A673 (cell line): ENCODE data around the gene ID1. TPM values are rescaled to one million over a fixed set of nuclear protein-coding genes. Genes with fewer than 3 reads are reported as not detected.

Source experiments
- BruUV-seq: library from RNA; stranded (reverse); fragments of 400-500 nt; replicated peaks from 2 replicates; lab custom pipeline; 2021; lab: Mats Ljungman, UMichigan
- CTCF ChIA-PET: fragments of 300-600 bp; sonication (Branson Sonifier 250); formaldehyde crosslinking; loops from one replicate; lab custom pipeline; 2022; ENCODE audit warnings: antibody characterized with exemption; lab: Charles Lee
- POLR2A ChIA-PET: fragments of 300-600 bp; sonication (Branson Sonifier 250); formaldehyde crosslinking; loops from one replicate; lab custom pipeline; 2022; ENCODE audit warnings: antibody characterized with exemption; ENCODE audit not compliant: low non-redundant PET; lab: Charles Lee
- DNase-seq: peaks from one replicate; pipeline ENCODE4 v3.0.0-alpha.2; 2015; ENCODE audit warnings: low spot score
- H3K27ac ChIP-seq: fragments of 200-600 bp; sonication (generic); 2 replicates; pipeline ENCODE4 v1.5.1; 2016; ENCODE audit warnings: mixed run types, low read depth, mild to moderate bottlenecking, mixed read lengths, antibody characterized with exemption, low read length; ENCODE audit not compliant: poor library complexity, severe bottlenecking
- H3K27me3 ChIP-seq: fragments of 200-600 bp; sonication (generic); replicated peaks from 2 replicates; pipeline ENCODE4 v1.6.1; 2017; ENCODE audit warnings: mixed run types, low read depth, mild to moderate bottlenecking, mixed read lengths, antibody characterized with exemption, low read length; ENCODE audit not compliant: insufficient read depth, poor library complexity
- H3K36me3 ChIP-seq: fragments of 200-600 bp; sonication (generic); 2 replicates; pipeline ENCODE4 v1.6.1; 2016; ENCODE audit warnings: mixed run types, mild to moderate bottlenecking, mixed read lengths, antibody characterized with exemption, low read length; ENCODE audit not compliant: insufficient read depth, poor library complexity, severe bottlenecking
- H3K4me1 ChIP-seq: fragments of 200-600 bp; sonication (generic); 2 replicates; pipeline ENCODE4 v1.6.1; 2017; ENCODE audit warnings: mixed run types, mild to moderate bottlenecking, mixed read lengths, antibody characterized with exemption, low read length; ENCODE audit not compliant: insufficient read depth, poor library complexity, severe bottlenecking
- H3K4me3 ChIP-seq: fragments of 200-600 bp; sonication (generic); 2 replicates; pipeline ENCODE4 v1.5.1; 2016; ENCODE audit warnings: low read depth, mixed run types, mild to moderate bottlenecking, mixed read lengths, low read length; ENCODE audit not compliant: poor library complexity, severe bottlenecking
- H3K9me3 ChIP-seq: fragments of 200-600 bp; sonication (generic); 2 replicates; pipeline ENCODE4 v1.6.1; 2016; ENCODE audit warnings: mixed run types, low read depth, mild to moderate bottlenecking, mixed read lengths, antibody characterized with exemption, low read length; ENCODE audit not compliant: poor library complexity, severe bottlenecking
- CTCF ChIP-seq: fragments of 300-800, 200-600 bp; sonication (generic); conservative IDR thresholded peaks from 2 replicates; pipeline ENCODE4 v1.5.1; 2017; ENCODE audit warnings: low read depth, mild to moderate bottlenecking, antibody characterized with exemption, low read length, moderate library complexity, mixed read lengths
- EZH2 ChIP-seq: fragments of 200-600 bp; sonication (generic); IDR thresholded peaks from 2 replicates; pipeline ENCODE4 v1.6.1; 2017; ENCODE audit warnings: borderline replicate concordance, low read depth, mild to moderate bottlenecking, mixed read lengths, antibody characterized with exemption, low read length; ENCODE audit not compliant: poor library complexity, severe bottlenecking
- intact Hi-C: fragments of 100-400 bp; cut with micrococcal nuclease; formaldehyde crosslinking; loops from one replicate; pipeline ENCODE4 v1.10.0; 2022; ENCODE audit not compliant: unreplicated experiment
- total RNA-seq: library from RNA; stranded (reverse); gene quantifications from 2 replicates; pipeline ENCODE4 v1.2.3, GENCODE V29; 2021

The ID1 gene
- total RNA-seq, 1 experiment from 2014 or later: 39.3 TPM

GRCh38 chr20:31568773-31569162 is 36.3 kb upstream of the ID1 start:
- no TSS peak for BruUV-seq
- Histone ChIP-seq H3K27ac (peak overlapping the region; percentile 28), H3K4me1 (peaks cover 13% of the 10 kb centered on the region), H3K9me3 (no peaks in the 10 kb centered on the region), H3K36me3 (peaks cover 19% of the 10 kb centered on the region), H3K27me3 (no peaks in the 10 kb centered on the region), H3K4me3 (no peak overlapping the region)
- intact Hi-C loops: loop anchor here (1.0 to 2.0 kb wide), 2 partner anchors 44 to 156 kb away; no protein-coding TSS in a partner anchor
- ChIA-PET CTCF (interaction anchor here (1.2 to 5.2 kb wide), 3 partner anchors 36 to 44 kb away, joined by 6 to 72 read pairs (median 6); partner anchors contain the start of gene ID1), POLR2A (interaction anchor here (0.7 kb wide), 1 partner anchor 155 kb away, joined by 3 read pairs; no protein-coding TSS in a partner anchor)
- TF ChIP-seq CTCF: no peak
- TF ChIP-seq EZH2: no peak
- no peak for DNase-seq

GRCh38 chr20:31569163-31570020 is 35.7 kb upstream of the ID1 start:
- H3K27ac ChIP-seq: peak overlapping the region; percentile 28
- POLR2A ChIA-PET: interaction anchor here (0.6 to 0.7 kb wide), 2 partner anchors 12 to 154 kb away, joined by 3 read pairs; no protein-coding TSS in a partner anchor
- no peaks in the 10 kb centered on the region for H3K9me3 ChIP-seq
- intact Hi-C loops: loop anchor here (1.0 to 2.0 kb wide), 2 partner anchors 43 to 155 kb away; no protein-coding TSS in a partner anchor
- peaks cover 19% of the 10 kb centered on the region for H3K4me1 ChIP-seq
- TF ChIP-seq EZH2 (no peak), CTCF (peak; percentile 94)
- no TSS peak for BruUV-seq
- CTCF ChIA-PET: interaction anchor here (0.6 to 5.2 kb wide), 7 partner anchors 9 to 43 kb away, joined by 3 to 72 read pairs (median 6); partner anchors contain the start of gene ID1
- H3K27me3 ChIP-seq: no peaks in the 10 kb centered on the region
- peak; percentile 71 for DNase-seq
- peaks cover 13% of the 10 kb centered on the region for H3K36me3 ChIP-seq
- H3K4me3 ChIP-seq: no peak overlapping the region

DNA sequence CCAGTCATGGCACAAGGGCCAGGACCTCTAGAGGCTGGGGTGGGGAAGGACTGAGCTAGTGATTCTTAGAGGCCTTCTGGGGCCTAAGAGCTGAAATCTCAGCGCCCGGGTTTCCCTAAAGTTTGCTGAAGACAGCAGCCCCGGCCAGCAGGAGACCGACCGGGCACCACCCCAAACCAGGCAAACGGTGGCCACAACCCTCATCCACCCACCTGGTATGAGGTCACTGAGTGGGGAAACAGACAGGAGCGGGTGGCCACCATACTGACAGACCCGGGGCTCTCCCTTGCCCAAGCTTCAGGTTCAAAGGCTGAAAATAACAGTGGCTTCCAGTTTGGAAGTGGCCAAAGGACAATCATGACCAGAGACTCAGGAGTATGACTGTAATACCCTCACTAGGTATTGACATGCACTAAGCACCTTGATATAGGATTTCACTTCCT is 35.0 kb upstream of the ID1 start:
- peaks cover 12% of the 10 kb centered on the region for H3K36me3 ChIP-seq
- H3K4me3 ChIP-seq: no peak overlapping the region
- DNase-seq: no peak
- intact Hi-C loops: no loop called here
- BruUV-seq: no TSS peak
- no peak overlapping the region for H3K27ac ChIP-seq
- peaks cover 20% of the 10 kb centered on the region for H3K4me1 ChIP-seq
- H3K27me3 ChIP-seq: no peaks in the 10 kb centered on the region
- no peaks in the 10 kb centered on the region for H3K9me3 ChIP-seq
- no peak for TF ChIP-seq EZH2
- no peak for TF ChIP-seq CTCF
- CTCF ChIA-PET: interaction anchor here (0.6 to 5.2 kb wide), 6 partner anchors 10 to 42 kb away, joined by 3 to 72 read pairs (median 5); partner anchors contain the start of gene ID1
- POLR2A ChIA-PET: interaction anchor here (0.6 kb wide), 1 partner anchor 13 kb away, joined by 3 read pairs; no protein-coding TSS in a partner anchor
